Measurements from ENCODE around the gene BICDL1. TPM values are rescaled to one million over a fixed set of nuclear protein-coding genes. Genes with fewer than 3 reads are reported as not detected.

Gene BICDL1
- total RNA-seq, 1 donor from 2014 or later, result 71.2 TPM

DNA sequence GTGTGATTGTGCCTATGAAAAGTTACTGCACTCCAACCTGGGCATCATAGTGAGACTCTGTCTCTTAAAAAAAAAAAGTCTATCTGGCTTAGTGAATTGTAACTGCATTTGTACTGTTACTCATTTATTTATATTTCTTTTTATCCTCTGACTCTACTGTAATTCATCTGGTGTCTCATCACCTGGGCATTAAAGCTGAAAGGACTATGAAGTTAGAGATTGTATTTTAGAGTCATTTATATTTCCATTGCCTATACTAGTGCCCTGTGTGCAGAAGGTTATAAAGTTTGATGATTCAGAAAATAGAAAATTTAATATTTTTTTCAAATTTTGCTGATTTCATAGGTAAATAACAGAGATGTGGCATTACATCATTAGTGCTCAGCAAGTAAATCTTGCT is 30.2 kb downstream of the BICDL1 start:
- DNase-seq (ENCODE audit: extremely low spot score in 2 of 2), result no peak
- TF ChIP-seq POLR2AphosphoS5 (IDR thresholded peaks at IDR 0.05; ENCODE audit: insufficient read depth in 1 of 2, low read depth in 1 of 2) (no peak), POLR2A (IDR thresholded peaks at IDR 0.05) (no peak)
- TF ChIP-seq, protein P1, sequence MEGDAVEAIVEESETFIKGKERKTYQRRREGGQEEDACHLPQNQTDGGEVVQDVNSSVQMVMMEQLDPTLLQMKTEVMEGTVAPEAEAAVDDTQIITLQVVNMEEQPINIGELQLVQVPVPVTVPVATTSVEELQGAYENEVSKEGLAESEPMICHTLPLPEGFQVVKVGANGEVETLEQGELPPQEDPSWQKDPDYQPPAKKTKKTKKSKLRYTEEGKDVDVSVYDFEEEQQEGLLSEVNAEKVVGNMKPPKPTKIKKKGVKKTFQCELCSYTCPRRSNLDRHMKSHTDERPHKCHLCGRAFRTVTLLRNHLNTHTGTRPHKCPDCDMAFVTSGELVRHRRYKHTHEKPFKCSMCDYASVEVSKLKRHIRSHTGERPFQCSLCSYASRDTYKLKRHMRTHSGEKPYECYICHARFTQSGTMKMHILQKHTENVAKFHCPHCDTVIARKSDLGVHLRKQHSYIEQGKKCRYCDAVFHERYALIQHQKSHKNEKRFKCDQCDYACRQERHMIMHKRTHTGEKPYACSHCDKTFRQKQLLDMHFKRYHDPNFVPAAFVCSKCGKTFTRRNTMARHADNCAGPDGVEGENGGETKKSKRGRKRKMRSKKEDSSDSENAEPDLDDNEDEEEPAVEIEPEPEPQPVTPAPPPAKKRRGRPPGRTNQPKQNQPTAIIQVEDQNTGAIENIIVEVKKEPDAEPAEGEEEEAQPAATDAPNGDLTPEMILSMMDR (IDR thresholded peaks at IDR 0.05), result no peak
- Histone ChIP-seq H3K27me3 (no peaks in the 10 kb centered on the region), H3K27ac (no peak overlapping the region), H3K9me3 (no peaks in the 10 kb centered on the region), H3K36me3 (no peaks in the 10 kb centered on the region), H3K4me3 (no peak overlapping the region), H3K4me1 (no peaks in the 10 kb centered on the region)
- intact Hi-C loops (cut with DNase I), result no loop called here

DNA sequence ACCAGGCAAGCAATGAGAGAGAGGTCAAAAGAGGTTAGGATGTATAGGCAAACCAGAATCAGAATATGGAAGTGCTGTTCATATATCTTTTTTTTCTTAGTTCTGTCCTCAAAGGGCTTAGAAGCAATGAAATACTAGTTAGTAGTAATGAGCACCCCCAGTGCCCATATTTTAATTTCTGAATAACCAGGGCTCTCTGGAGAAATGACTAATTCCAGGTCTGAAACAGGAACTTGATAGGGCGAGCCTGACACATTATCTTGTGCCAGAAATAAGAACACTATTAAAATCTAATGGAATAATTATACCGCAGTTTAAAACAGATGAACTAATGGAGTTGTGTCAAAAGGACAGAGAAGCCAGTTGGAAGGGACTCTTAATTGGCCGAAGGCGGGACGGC is 30.9 kb downstream of the BICDL1 start:
- no peak for DNase-seq (ENCODE audit: extremely low spot score in 2 of 2)
- Histone ChIP-seq H3K4me1 (no peaks in the 10 kb centered on the region), H3K27ac (no peak overlapping the region), H3K4me3 (no peak overlapping the region), H3K36me3 (no peaks in the 10 kb centered on the region), H3K9me3 (no peaks in the 10 kb centered on the region), H3K27me3 (no peaks in the 10 kb centered on the region)
- TF ChIP-seq POLR2AphosphoS5 (IDR thresholded peaks at IDR 0.05; ENCODE audit: insufficient read depth in 1 of 2, low read depth in 1 of 2), result no peak
- TF ChIP-seq POLR2A (IDR thresholded peaks at IDR 0.05), result no peak
- TF ChIP-seq, protein P1 (IDR thresholded peaks at IDR 0.05), result no peak
- intact Hi-C loops (cut with DNase I), result no loop called here

DNA sequence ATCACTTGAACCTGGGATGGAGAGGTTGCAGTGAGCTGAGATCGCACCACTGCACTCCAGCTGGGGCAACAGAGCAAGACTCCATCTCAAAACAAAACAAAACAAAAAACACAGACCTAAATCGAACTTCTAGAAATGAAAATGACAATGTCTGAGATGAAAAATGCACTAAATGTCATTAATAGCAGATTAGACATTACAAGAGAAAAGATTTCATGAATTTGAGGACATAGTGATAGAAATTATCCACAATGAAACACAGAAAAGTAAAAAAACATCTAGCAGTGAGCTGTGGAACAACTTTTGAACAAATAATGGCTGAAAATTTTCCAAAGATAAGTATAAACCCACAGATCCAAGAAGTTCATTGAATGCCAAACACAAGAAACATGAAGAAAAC is 35.2 kb downstream of the BICDL1 start:
- TF ChIP-seq POLR2AphosphoS5 (IDR thresholded peaks at IDR 0.05; ENCODE audit: insufficient read depth in 1 of 2, low read depth in 1 of 2), result no peak

DNA sequence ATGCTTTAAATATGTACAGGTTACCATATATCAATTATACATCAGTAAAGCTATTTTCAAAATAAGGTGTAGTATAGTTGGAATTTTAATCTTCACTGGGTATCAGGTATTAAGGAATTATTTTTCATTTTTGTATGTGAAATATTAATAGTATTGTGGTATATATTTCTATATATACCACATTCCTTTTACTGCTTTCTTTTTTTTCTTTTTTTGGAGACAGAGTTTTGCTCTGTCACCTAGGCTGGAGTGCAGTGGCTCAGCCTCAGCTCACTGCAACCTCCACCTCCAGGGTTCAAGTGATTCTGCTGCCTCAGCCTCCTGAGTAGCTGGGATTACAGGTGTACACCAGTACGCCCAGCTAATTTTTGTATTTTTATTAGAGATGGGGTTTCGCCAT is 36.6 kb downstream of the BICDL1 start:
- Histone ChIP-seq H3K27ac (no peak overlapping the region), H3K4me3 (no peak overlapping the region), H3K4me1 (no peaks in the 10 kb centered on the region), H3K36me3 (no peaks in the 10 kb centered on the region), H3K9me3 (no peaks in the 10 kb centered on the region), H3K27me3 (no peaks in the 10 kb centered on the region)
- no peak for DNase-seq (ENCODE audit: extremely low spot score in 2 of 2)
- TF ChIP-seq POLR2A (IDR thresholded peaks at IDR 0.05) (no peak), POLR2AphosphoS5 (IDR thresholded peaks at IDR 0.05; ENCODE audit: insufficient read depth in 1 of 2, low read depth in 1 of 2) (no peak)
- TF ChIP-seq, protein P1 (IDR thresholded peaks at IDR 0.05), result no peak
- intact Hi-C loops (cut with DNase I), result no loop called here

More for the DNA sequence above, 35.2 kb downstream of the BICDL1 start:
- no peak for DNase-seq (ENCODE audit: extremely low spot score in 2 of 2)
- Histone ChIP-seq H3K4me3 (no peak overlapping the region), H3K36me3 (no peaks in the 10 kb centered on the region), H3K9me3 (no peaks in the 10 kb centered on the region), H3K27ac (no peak overlapping the region), H3K4me1 (no peaks in the 10 kb centered on the region), H3K27me3 (no peaks in the 10 kb centered on the region)
- intact Hi-C loops (cut with DNase I), result no loop called here

DNA sequence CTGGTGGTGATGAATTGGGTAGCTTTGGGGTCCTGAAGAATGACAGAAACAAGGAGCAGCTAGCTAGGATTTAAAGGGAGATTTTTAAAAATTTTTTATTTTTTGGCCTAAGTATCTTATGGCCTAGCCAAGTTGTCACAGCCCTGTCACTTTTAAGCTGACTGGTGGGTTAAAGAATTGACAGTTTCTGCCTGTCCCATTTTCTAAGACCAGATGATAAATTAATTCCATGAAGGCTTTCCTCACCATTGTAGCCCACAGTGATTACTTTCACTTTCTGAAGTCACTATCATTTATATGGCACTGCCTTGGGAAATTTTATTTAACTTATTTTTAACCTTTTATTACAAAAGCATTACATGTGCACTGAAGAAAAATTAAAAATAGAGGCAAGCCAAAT is 43.2 kb downstream of the BICDL1 start:
- intact Hi-C loops (cut with DNase I), result no loop called here
- no peak for DNase-seq (ENCODE audit: extremely low spot score in 2 of 2)
- H3K4me1 ChIP-seq, result no peaks in the 10 kb centered on the region
- no peaks in the 10 kb centered on the region for H3K36me3 ChIP-seq
- TF ChIP-seq POLR2AphosphoS5 (IDR thresholded peaks at IDR 0.05; ENCODE audit: insufficient read depth in 1 of 2, low read depth in 1 of 2), result no peak
- no peak for TF ChIP-seq POLR2A (IDR thresholded peaks at IDR 0.05)
- TF ChIP-seq, protein P1 (IDR thresholded peaks at IDR 0.05), result no peak
- no peak overlapping the region for H3K27ac ChIP-seq
- no peaks in the 10 kb centered on the region for H3K9me3 ChIP-seq
- H3K4me3 ChIP-seq, result no peak overlapping the region
- H3K27me3 ChIP-seq, result no peaks in the 10 kb centered on the region

DNA sequence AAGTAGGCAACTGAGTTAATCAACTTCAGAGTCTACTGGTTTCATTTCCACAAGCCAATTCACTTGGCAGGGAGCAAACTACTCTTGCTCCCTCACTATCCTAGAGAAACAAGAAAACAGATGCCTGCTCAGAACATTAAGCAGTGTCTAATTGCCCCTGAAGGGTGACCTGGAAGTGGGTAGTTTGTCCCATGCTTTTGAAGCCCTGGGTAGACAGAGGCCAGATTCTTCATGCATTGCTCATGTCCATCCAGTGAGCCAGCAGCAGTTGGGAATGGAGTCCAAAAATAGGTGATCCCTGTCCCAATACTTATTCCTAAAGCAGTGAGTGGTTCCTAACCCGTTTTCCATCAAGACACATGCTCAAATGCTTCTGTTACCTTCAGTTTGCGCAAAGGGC is 48.8 kb downstream of the BICDL1 start:
- intact Hi-C loops (cut with DNase I), result no loop called here

More for the DNA sequence above, 48.8 kb downstream of the BICDL1 start:
- H3K36me3 ChIP-seq, result no peaks in the 10 kb centered on the region
- no peaks in the 10 kb centered on the region for H3K4me1 ChIP-seq
- no peak for DNase-seq (ENCODE audit: extremely low spot score in 2 of 2)
- TF ChIP-seq, protein P1 (IDR thresholded peaks at IDR 0.05), result no peak
- no peak for TF ChIP-seq POLR2AphosphoS5 (IDR thresholded peaks at IDR 0.05; ENCODE audit: insufficient read depth in 1 of 2, low read depth in 1 of 2)
- TF ChIP-seq POLR2A (IDR thresholded peaks at IDR 0.05), result no peak
- no peak overlapping the region for H3K4me3 ChIP-seq
- no peaks in the 10 kb centered on the region for H3K27me3 ChIP-seq
- H3K27ac ChIP-seq, result no peak overlapping the region
- H3K9me3 ChIP-seq, result no peaks in the 10 kb centered on the region

All from vagina (tissue), 2 donors.